Ovary (tissue), 9 donors: ENCODE data around the gene ADGRB2. TPM values are rescaled to one million over a fixed set of nuclear protein-coding genes. Genes with fewer than 3 reads are reported as not detected.

Experiments
- DNase-seq, 5 donors: peaks; one replicate each; pipeline ENCODE4 v3.0.0-alpha.2; 2019 to 2020
- H3K27ac ChIP-seq, 2 donors: fragments of 200-600 bp; one replicate each; pipeline versions ENCODE4 v1.5.1 to v1.8.0; 2019 to 2022
- H3K27me3 ChIP-seq: fragments of 200-600 bp; one replicate; pipeline ENCODE4 v1.8.0; 2022
- H3K36me3 ChIP-seq: fragments of 200-600 bp; sonication (generic); one replicate; pipeline ENCODE4 v1.5.1; 2019
- H3K4me1 ChIP-seq: one replicate; pipeline ENCODE4 v1.8.1; 2013; ENCODE audit warnings: mild to moderate bottlenecking, moderate library complexity; ENCODE audit not compliant: insufficient read depth
- H3K4me3 ChIP-seq: fragments of 200-600 bp; sonication (generic); one replicate; pipeline ENCODE4 v1.5.1; 2017
- H3K9me3 ChIP-seq, 2 donors: fragments of 200-600 bp in 1 of 2; sonication (generic) in 1 of 2; one replicate each; pipeline versions ENCODE4 v1.5.1 to v1.8.1; 2013 to 2019; ENCODE audit warnings: mild to moderate bottlenecking in 1 of 2, moderate library complexity in 1 of 2
- EP300 ChIP-seq: sonication (generic); formaldehyde crosslinking; IDR thresholded peaks from one replicate; pipeline ENCODE4 v1.6.1; 2017; ENCODE audit warnings: antibody characterized with exemption
- POLR2A ChIP-seq: fragments of 450-650 bp; IDR thresholded peaks from one replicate; pipeline ENCODE4 v1.6.1; 2017; ENCODE audit warnings: antibody characterized with exemption, mild to moderate bottlenecking, moderate library complexity
- WGBS, 3 donors: extraction: QIAGEN DNeasy Blood & Tissue Kit in 1 of 3; methylation state at CpG; one replicate each; pipeline versions ENCODE4 v1.1.5 to v1.1.7; 2013 to 2017; 5-methylcytosine and 5-hydroxymethylcytosine counted together
- intact Hi-C, 4 donors: fragments of 100-400 bp; cut with DNase I; formaldehyde crosslinking; loops; one replicate each; pipeline versions ENCODE4 v1.11.0 to v1.15.1; 2022 to 2023
- polyA plus RNA-seq, 2 donors: library from polyadenylated mRNA; stranded (reverse); fragments of 200-250 nt in 1 of 2; fragments of 350-450 nt in 1 of 2; fragmentation: Illumina TruSeq in 1 of 2; extraction: RNeasy Lipid Tissue Mini Kit (QIAGEN cat#74804) in 1 of 2; gene quantifications; one replicate each; pipeline ENCODE4 v1.2.3, GENCODE V29; 2013 to 2014
- total RNA-seq, 7 donors: library from RNA; depleted of rRNA in 2 of 7; stranded (reverse); fragments of >200 nt in 2 of 7; fragmentation: NEBNext Ultra II Directional in 3 of 7; extraction: Animal tissue kit (Norgen Biotek cat#: 25700) in 3 of 7; gene quantifications; one replicate each; pipeline versions ENCODE4 v1.1.0 to v1.2.4, GENCODE V29; 2016 to 2023
- TF ChIP-seq, protein P1 (sequence below), 3 donors: fragments of 450-650 bp in 2 of 3; fragments of 200-600 bp in 1 of 3; IDR thresholded peaks; one replicate each; pipeline versions ENCODE4 v1.5.1 to v1.8.0; 2016 to 2022; ENCODE audit warnings: antibody characterized with exemption in 3 of 3, mild to moderate bottlenecking in 1 of 3
- donor health status: DM: no; HTN: no; CAD: no; lungs with moderate emphysema.
- donor health status: DM: no; HTN: no; CAD: no.
- donor health status: Bipolar disorder and iron deficiency.
- donor health status: DM: yes; HTN: yes; CAD: no.
- donor health status: DM: no; HTN: no; CAD: no.
- donor health status: DM: yes; HTN: yes; CAD: no.

Gene ADGRB2
- total and polyA plus RNA-seq, 9 donors: 0.30 to 7.2 (median 1.6) TPM

DNA sequence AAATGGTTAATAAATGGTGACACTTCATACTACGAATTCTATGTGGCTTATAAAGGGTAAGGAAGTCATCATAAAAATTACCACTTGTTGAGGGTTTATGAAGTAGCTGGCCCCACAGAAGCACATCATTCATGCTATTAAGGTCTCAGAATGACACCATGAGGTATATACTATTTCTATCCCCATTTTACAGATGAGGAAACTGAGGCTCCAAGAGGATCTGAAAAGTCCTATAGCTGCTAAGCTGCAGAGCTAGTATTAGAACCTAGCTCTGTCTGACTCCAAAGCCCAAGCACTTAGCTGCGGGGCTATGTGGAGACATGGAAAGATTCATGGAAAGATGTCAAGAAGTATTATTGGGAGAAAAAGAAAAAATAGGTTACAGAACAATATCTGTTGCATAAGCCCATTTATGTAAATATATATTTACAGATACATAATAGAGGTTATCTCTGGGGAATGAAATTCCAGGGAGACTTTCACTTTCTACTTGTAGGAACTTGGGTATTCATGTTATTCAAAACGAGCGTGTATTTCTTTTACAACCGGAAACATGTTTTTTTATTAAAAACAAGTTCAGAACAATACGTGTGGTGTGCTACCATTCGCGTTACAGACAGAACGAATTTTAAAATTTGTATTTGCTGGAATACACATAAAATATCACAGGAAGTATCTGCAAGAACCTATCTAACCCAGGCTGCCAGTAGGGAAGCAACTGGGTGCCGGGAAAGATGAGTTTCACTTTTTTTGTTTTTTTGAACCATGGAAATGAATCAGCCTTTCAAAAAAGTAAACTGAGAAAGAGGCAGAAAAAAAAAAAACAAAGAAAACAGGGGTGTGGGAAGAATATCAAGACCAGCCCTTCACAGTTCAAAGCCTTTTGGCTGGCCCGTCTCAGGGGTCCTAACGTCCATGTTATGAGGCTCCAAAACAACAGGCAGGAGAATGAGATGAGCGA lies 38.3 kb upstream of the ADGRB2 start:
- no peak overlapping the region for H3K27ac ChIP-seq
- intact Hi-C loops: no loop called here
- H3K36me3 ChIP-seq: no peaks in the 10 kb centered on the region
- DNase-seq: no peak
- WGBS, 3 donors: 13 to 27% (median 20%) methylated on average over 13 of the region's 13 CpGs
- H3K4me1 ChIP-seq: no peaks in the 10 kb centered on the region
- no peaks in the 10 kb centered on the region for H3K27me3 ChIP-seq
- H3K4me3 ChIP-seq: peak overlapping the region; percentile 20
- H3K9me3 ChIP-seq: no peaks in the 10 kb centered on the region
- TF ChIP-seq POLR2A (no peak), EP300 (no peak)
- TF ChIP-seq, protein P1, sequence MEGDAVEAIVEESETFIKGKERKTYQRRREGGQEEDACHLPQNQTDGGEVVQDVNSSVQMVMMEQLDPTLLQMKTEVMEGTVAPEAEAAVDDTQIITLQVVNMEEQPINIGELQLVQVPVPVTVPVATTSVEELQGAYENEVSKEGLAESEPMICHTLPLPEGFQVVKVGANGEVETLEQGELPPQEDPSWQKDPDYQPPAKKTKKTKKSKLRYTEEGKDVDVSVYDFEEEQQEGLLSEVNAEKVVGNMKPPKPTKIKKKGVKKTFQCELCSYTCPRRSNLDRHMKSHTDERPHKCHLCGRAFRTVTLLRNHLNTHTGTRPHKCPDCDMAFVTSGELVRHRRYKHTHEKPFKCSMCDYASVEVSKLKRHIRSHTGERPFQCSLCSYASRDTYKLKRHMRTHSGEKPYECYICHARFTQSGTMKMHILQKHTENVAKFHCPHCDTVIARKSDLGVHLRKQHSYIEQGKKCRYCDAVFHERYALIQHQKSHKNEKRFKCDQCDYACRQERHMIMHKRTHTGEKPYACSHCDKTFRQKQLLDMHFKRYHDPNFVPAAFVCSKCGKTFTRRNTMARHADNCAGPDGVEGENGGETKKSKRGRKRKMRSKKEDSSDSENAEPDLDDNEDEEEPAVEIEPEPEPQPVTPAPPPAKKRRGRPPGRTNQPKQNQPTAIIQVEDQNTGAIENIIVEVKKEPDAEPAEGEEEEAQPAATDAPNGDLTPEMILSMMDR (IDR thresholded peaks at IDR 0.05): no peak

DNA sequence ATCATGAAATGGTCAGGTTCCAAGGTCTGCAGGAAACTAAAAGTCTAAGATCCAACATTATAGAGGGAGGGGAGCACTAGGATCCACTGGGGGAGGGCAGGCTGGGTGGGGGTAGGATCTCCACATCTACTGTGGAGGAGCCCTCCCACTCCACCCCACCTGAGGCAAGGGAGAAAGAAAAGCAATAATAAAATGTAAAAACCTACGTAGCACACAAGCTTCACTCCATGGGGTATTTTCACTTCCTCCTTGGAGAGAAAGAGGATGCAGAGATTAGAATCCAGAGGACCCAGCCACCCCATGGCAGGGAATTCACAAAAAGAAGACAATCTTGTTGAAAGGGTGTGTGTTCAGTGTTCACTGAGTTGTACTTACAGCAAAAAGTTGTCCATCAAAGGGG lies 37.3 kb upstream of the ADGRB2 start:
- Histone ChIP-seq H3K36me3 (no peaks in the 10 kb centered on the region), H3K4me1 (no peaks in the 10 kb centered on the region), H3K27ac (no peak overlapping the region), H3K27me3 (no peaks in the 10 kb centered on the region), H3K4me3 (no peak overlapping the region), H3K9me3 (no peaks in the 10 kb centered on the region)
- intact Hi-C loops: no loop called here
- 70 to 84% (median 83%) methylated on average over 1 of the region's 1 CpG for WGBS, 3 donors
- no peak for DNase-seq
- no peak for TF ChIP-seq POLR2A
- no peak for TF ChIP-seq EP300
- TF ChIP-seq, protein P1 (IDR thresholded peaks at IDR 0.05): no peak

DNA sequence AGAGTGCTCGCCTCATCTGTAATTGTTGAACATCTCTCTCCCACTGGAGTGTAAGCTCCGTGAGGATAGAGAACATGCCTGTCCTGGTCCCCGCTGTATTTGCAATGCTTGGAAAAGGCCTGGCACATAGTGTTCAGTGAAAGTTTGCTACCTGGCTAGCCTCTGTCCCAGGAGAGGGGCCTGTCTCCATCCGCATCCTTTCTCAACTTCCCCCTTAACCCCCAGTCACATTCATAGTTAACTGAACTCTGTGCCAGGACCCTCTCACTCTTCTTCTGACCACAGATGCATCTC lies 36.5 kb upstream of the ADGRB2 start:
- H3K9me3 ChIP-seq: no peaks in the 10 kb centered on the region
- H3K4me1 ChIP-seq: no peaks in the 10 kb centered on the region
- H3K27me3 ChIP-seq: no peaks in the 10 kb centered on the region
- no peaks in the 10 kb centered on the region for H3K36me3 ChIP-seq
- no peak overlapping the region for H3K4me3 ChIP-seq
- WGBS, 3 donors: 92 to 95% (median 95%) methylated on average over 4 of the region's 4 CpGs
- no peak for TF ChIP-seq POLR2A
- TF ChIP-seq, protein P1 (IDR thresholded peaks at IDR 0.05): no peak
- no peak for TF ChIP-seq EP300
- peak in 1 of 5 donors; percentile 6 for DNase-seq
- no peak overlapping the region for H3K27ac ChIP-seq
- intact Hi-C loops: no loop called here

DNA sequence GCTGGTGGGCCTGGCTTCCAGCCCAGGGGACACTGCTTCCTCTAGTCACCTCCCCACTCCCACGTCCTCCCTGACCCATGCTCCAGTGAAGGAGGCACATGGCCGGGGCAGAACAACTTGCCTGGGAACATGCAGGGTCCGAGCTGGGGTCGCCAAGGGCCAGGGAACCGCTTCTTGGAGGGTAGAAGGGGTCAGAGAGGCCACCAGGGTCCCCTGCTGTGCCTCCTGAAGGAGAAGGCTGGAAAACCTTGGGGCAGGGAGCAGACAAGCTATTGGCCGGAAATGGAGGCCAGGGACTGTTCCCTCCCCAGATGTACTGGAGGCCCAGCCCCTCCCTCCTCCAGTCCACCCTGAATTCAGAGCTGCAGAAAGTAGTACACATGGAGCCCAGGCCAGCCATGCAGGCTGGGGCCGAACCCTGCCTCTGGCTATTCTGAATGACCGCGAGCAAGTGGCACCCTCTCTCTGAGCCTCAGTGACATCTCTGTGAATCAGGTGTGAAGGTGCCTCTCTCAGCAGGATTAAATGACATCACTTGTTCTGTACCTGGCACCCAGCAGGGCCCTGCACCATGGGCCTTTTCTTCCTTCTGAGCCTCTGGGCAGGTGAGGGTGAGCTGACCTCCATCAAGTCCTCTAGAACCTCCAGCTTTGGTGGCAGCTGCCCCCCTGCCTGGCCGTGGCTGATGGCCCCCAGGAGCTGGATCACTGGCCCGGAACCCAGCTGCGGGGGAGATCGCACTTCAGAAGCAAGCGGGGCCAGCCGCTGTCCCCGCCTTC lies 35.9 kb upstream of the ADGRB2 start:
- intact Hi-C loops: loop anchor here in 3 of 4 donors (10.0 kb wide), 2 partner anchors 165 to 235 kb away; no protein-coding TSS in a partner anchor
- WGBS, 3 donors: 79 to 87% (median 86%) methylated on average over 16 of the region's 16 CpGs
- Histone ChIP-seq H3K4me3 (no peak overlapping the region), H3K4me1 (no peaks in the 10 kb centered on the region), H3K36me3 (no peaks in the 10 kb centered on the region), H3K27me3 (no peaks in the 10 kb centered on the region), H3K9me3 (no peaks in the 10 kb centered on the region), H3K27ac (no peak overlapping the region)
- DNase-seq: peak in 1 of 5 donors; percentile 8
- TF ChIP-seq, protein P1 (IDR thresholded peaks at IDR 0.05): no peak
- TF ChIP-seq POLR2A (no peak), EP300 (no peak)
